HEK293T (cell line): ENCODE results near the gene KIF19.

Experiments used
- CTCF ChIA-PET: fragments of 350-600 bp; formaldehyde crosslinking; extraction: SDS; loops from one replicate; lab custom pipeline; 2021; ENCODE audit warnings: antibody characterized with exemption, inconsistent platforms; lab: Yijun Ruan, JAX
- POLR2A ChIA-PET: fragments of 350-600 bp; formaldehyde crosslinking; extraction: SDS; loops from one replicate; lab custom pipeline; 2020; ENCODE audit warnings: antibody characterized with exemption, inconsistent platforms; lab: Yijun Ruan, JAX
- DNase-seq: peaks from one replicate; pipeline ENCODE4 v3.0.0; 2012; ENCODE audit warnings: mixed read lengths; ENCODE audit errors: extremely low spot score
- ARNT ChIP-seq: fragments of 450-650 bp; IDR thresholded peaks from 2 replicates; pipeline ENCODE4 v1.6.1; 2017; ENCODE audit warnings: mild to moderate bottlenecking
- BHLHE40 ChIP-seq: fragments of 450-650 bp; IDR thresholded peaks from 2 replicates; pipeline ENCODE4 v1.6.1; 2016; ENCODE audit warnings: mild to moderate bottlenecking, moderate library complexity, borderline replicate concordance
- CTBP1 ChIP-seq: fragments of 450-650 bp; IDR thresholded peaks from 2 replicates; pipeline ENCODE4 v1.6.1; 2016; ENCODE audit warnings: borderline replicate concordance
- ELF4 ChIP-seq: fragments of 450-650 bp; IDR thresholded peaks from 2 replicates; pipeline ENCODE4 v1.6.1; 2017; ENCODE audit warnings: antibody characterized with exemption
- FOXA1 ChIP-seq: fragments of 450-650 bp; IDR thresholded peaks from 2 replicates; pipeline ENCODE4 v1.6.1; 2016; ENCODE audit warnings: mild to moderate bottlenecking
- FOXK2 ChIP-seq: fragments of 450-650 bp; IDR thresholded peaks from 2 replicates; pipeline ENCODE4 v1.6.1; 2016; ENCODE audit warnings: mild to moderate bottlenecking
- FOXM1 ChIP-seq: fragments of 450-650 bp; IDR thresholded peaks from 2 replicates; pipeline ENCODE4 v1.6.1; 2017; ENCODE audit warnings: mild to moderate bottlenecking, borderline replicate concordance
- HDGF ChIP-seq: fragments of 450-650 bp; IDR thresholded peaks from 2 replicates; pipeline ENCODE4 v1.6.1; 2017; ENCODE audit warnings: antibody characterized with exemption, borderline replicate concordance
- L3MBTL2 ChIP-seq: fragments of 450-650 bp; conservative IDR thresholded peaks from 2 replicates; pipeline ENCODE4 v1.6.1; 2016; ENCODE audit warnings: mild to moderate bottlenecking
- LEF1 ChIP-seq: fragments of 450-650 bp; IDR thresholded peaks from 2 replicates; pipeline ENCODE4 v1.6.1; 2017; ENCODE audit warnings: mild to moderate bottlenecking, borderline replicate concordance
- NFRKB ChIP-seq: fragments of 450-650 bp; IDR thresholded peaks from 2 replicates; pipeline ENCODE4 v1.6.1; 2016; ENCODE audit warnings: mild to moderate bottlenecking, moderate library complexity
- PKNOX1 ChIP-seq: fragments of 450-650 bp; IDR thresholded peaks from 2 replicates; pipeline ENCODE4 v1.6.1; 2016
- SP1 ChIP-seq: fragments of 450-650 bp; IDR thresholded peaks from 2 replicates; pipeline ENCODE4 v1.6.1; 2017
- SUZ12 ChIP-seq: fragments of 450-650 bp; IDR thresholded peaks from 2 replicates; pipeline ENCODE4 v1.6.1; 2016; ENCODE audit warnings: mild to moderate bottlenecking
- TARDBP ChIP-seq: fragments of 450-650 bp; IDR thresholded peaks from 2 replicates; pipeline ENCODE4 v1.6.1; 2016
- ZNF384 ChIP-seq: fragments of 450-650 bp; IDR thresholded peaks from 2 replicates; pipeline ENCODE4 v1.6.1; 2016

KIF19 gene

DNA sequence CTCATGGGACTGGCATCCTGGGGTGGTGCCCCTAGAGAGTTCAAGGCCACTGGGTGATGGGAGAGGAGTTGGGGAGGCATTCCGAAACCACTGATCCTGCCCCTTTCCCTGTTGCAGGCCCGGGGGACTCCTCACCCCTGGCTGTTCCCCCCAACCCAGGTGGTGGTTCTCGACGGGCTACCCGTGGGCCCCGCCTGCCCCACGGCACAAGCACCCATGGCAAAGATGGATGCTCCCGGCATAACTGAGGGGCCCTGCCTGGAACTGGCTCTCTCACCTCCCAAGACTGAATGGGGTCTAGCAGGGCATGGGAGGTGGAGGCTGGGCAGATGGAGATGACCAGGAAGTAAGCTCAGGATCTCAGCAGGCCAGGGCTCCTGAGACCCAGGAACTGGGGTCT lies 29.0 kb downstream of the KIF19 start:
- no peak for DNase-seq
- ChIA-PET POLR2A (no interaction called here), CTCF (no interaction called here)
- TF ChIP-seq ZNF384 (no peak), LEF1 (no peak), ARNT (no peak), SP1 (no peak), NFRKB (no peak), TARDBP (no peak), ELF4 (no peak)

DNA sequence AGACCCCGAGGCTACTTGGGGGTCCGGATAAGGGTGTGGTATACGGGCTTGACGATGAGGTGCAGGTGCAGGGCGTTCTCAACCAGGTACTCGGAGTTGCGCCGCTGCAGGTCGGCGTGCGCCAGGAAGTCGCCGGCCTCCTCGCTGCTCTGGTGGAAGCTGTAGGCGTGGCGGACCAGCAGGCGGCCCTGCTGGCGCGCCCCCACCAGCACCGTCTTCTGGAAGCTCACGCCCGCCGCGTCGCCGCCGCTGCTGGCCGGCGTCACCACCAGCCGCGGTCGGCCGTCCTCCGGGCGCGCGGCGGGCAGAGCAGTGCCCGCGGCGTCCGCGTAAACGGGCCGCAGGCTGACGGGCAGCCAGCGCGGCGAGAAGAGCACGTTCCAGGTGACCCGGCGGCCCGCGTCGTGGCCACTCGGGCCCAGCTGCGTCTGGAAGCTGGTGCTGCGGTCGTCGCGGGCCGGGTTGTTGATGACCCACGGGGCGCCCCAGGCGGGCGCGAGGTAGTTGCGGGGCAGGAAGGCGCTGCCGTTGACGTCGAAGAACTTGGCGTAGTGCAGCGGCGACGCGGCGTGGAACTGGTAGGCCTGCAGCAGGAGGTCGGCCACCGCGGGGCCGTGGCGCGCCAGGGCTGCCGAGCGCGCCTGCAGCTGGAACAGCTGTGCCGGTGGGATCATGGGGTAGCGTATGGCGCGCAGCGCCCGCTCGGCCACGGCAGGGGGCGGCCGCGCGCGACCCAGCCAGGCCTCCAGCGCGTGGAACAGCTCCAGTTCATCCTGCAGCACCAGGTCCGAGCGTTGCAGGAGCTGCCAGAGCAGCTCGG lies 30.8 kb downstream of the KIF19 start:
- TF ChIP-seq TARDBP (no peak), HDGF (no peak), ARNT (no peak), ZNF384 (no peak)
- ChIA-PET CTCF (no interaction called here), POLR2A (no interaction called here)
- DNase-seq, result no peak

GRCh38 chr17:74357466-74357809 lies 31.4 kb downstream of the KIF19 start:
- CTCF ChIA-PET, result no interaction called here
- no peak for TF ChIP-seq ZNF384
- no peak for TF ChIP-seq NFRKB
- TF ChIP-seq FOXA1, result no peak
- no peak for TF ChIP-seq CTBP1
- TF ChIP-seq SP1, result no peak
- DNase-seq, result no peak
- POLR2A ChIA-PET, result no interaction called here

DNA sequence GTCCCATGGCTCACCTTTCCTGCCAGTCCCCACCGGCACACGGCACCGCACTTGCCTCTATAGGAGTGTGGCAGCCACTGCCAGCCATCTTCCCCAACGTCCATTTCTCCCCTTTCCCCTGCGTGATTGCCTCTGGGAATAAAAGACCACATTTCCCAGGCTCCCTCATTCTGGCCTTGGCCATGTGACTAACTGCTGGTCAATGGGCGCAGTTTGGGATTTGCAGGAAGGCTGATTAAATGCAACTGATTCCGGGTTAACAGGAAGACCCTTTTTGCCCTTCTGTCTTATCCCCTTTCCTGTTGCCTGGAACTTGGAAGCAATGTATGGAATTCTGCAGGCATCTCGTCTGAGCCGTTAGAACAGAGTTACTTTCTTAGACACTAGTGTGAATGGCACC lies 32.7 kb downstream of the KIF19 start:
- TF ChIP-seq FOXK2 (no peak), HDGF (no peak), CTBP1 (no peak), SUZ12 (no peak), LEF1 (no peak), PKNOX1 (no peak), ARNT (no peak), NFRKB (no peak), BHLHE40 (no peak), ELF4 (no peak), TARDBP (no peak), ZNF384 (no peak), FOXM1 (no peak), FOXA1 (no peak), SP1 (no peak), L3MBTL2 (no peak)
- ChIA-PET POLR2A (no interaction called here), CTCF (interaction anchor here (1.2 kb wide), 1 partner anchor 9 kb away, joined by 4 read pairs; the partner anchor contains the start of gene GPR142)
- no peak for DNase-seq

DNA sequence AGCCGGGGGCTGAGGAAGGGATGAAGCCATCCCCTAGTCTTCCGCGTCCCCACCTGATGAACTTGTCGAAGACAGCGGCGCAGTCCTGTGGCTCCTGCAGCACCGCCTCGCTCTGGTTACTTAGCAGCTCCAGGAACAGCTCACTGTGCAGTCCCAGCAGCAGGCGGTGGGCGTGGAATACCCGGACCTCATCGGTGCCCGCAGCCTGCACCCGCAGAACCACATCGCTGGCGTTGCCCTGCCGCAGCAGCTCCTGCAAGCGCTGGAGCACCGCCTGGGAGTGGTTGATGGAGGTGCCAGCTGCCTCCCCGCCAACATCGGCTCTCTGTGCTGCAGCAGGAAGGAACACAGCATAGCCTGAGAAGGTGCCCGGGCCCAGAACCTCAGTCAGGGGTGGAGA lies 33.9 kb downstream of the KIF19 start:
- CTCF ChIA-PET, result interaction anchor here (1.2 kb wide), 1 partner anchor 8 kb away, joined by 4 read pairs; the partner anchor contains the start of gene GPR142
- POLR2A ChIA-PET, result no interaction called here
- no peak for TF ChIP-seq LEF1
- no peak for TF ChIP-seq L3MBTL2
- TF ChIP-seq FOXA1, result no peak
- TF ChIP-seq FOXM1, result no peak
- TF ChIP-seq CTBP1, result no peak
- no peak for TF ChIP-seq PKNOX1
- TF ChIP-seq HDGF, result no peak
- TF ChIP-seq NFRKB, result no peak
- no peak for TF ChIP-seq ELF4
- no peak for TF ChIP-seq SUZ12
- TF ChIP-seq ARNT, result no peak
- TF ChIP-seq TARDBP, result no peak
- no peak for TF ChIP-seq ZNF384
- TF ChIP-seq FOXK2, result no peak
- TF ChIP-seq BHLHE40, result no peak
- no peak for TF ChIP-seq SP1
- DNase-seq, result no peak

- ChIA-PET POLR2A (no interaction called here), CTCF (interaction anchor here (0.7 to 2.2 kb wide), 8 partner anchors 9 to 86 kb away, joined by 3 to 10 read pairs (median 4); no protein-coding TSS in a partner anchor)
- TF ChIP-seq TARDBP, result no peak
- no peak for TF ChIP-seq ELF4
- no peak for TF ChIP-seq FOXA1
- no peak for TF ChIP-seq PKNOX1
- TF ChIP-seq L3MBTL2, result no peak
- no peak for TF ChIP-seq ARNT
- TF ChIP-seq HDGF, result no peak
- no peak for TF ChIP-seq FOXM1
- TF ChIP-seq BHLHE40, result no peak
- no peak for TF ChIP-seq ZNF384
- no peak for TF ChIP-seq LEF1
- no peak for TF ChIP-seq FOXK2
- no peak for TF ChIP-seq CTBP1
- no peak for TF ChIP-seq NFRKB
- TF ChIP-seq SUZ12, result no peak
- no peak for TF ChIP-seq SP1
- no peak for DNase-seq
Observed at GRCh38 chr17:74360899-74361229, 34.8 kb downstream of the KIF19 start.
